M059J (cell line): Measurements from ENCODE around the gene SIDT2. TPM values are rescaled to one million over a fixed set of nuclear protein-coding genes. Genes with fewer than 3 reads are reported as not detected.
"Not testable (repeated sequence)": the region's sequence is repeated elsewhere in the genome, so short reads cannot be mapped to it uniquely, and the experiment has no call there.

Source experiments
- DNase-seq: peaks from one replicate; pipeline ENCODE4 v3.0.0-alpha.2; 2012; ENCODE audit warnings: low read depth
- total RNA-seq: library from RNA; depleted of rRNA; stranded (reverse); fragments of >200 nt; shearing (Covaris generic); gene quantifications from 2 replicates; pipeline ENCODE4 v1.2.3, GENCODE V29; 2014; rRNA removed

SIDT2 gene
- 13.6 and 20.1 TPM in 2 replicates for total RNA-seq

DNA sequence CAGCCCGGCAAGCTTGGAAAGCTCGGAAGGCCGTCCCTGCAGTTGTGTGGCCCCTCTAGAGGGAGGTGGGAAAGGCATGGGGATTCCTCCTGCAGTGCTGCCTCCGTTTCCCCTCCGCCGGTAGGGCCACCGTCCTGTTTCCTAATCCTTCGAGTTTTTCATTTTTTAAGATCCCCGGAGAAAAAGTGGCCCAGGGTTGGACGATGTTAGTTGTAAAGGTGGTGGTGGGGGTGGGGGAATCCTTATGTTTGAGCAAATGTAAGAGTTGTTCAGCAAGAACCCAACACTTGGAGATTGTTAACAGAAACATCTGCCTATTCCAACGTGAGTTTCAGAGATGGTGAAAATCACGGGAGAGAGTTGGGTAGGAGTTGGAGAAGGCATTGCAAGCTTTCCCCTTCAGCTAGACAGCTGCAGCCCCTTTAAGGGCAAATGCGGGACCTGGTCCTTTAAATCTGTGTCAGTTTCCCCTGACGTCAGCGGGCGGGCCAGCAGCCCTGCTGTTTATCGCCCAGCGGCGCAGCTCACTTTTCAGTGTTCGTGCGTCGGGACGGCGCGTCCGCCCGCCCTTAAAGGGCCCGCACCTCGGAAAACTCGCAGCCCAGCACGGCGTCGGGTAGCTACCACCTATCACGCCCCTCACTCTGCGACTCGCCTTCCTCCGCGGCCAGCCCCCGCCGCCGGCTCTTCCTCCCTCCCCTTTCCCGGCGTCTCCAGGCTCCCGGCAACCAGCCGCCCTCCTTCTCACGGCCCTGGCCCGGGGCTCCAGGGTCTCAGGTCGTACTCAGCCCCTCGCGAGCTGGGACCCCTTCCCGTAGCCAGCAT is at the start of gene SIDT2:
Gene SIDT2, plus strand, starts transcription at position 534 of the 825 bp plus-strand sequence. CDS start 521 bp downstream, outside the sequence.
- DNase-seq: peak; percentile 91

DNA sequence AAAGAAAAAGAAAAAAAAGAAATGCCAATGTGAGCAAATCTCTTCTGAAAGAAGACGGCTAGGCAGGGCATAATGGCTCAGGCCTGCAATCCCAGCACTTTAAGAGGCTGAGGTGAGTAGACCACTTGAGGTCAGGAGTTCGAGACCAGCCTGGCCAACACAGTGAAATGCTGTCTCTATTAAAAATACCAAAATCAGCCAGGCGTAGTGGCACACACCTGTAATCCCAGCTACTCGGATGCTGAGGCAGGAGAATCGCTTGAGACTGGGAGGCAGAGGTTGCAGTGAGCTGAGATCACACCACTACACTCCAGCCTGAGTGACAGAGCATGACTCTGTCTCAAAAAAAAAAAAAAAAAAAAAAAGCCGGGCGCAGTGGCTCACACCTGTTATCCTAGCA is 48.1 kb upstream of the SIDT2 start:
- DNase-seq: not testable (repeated sequence)

DNA sequence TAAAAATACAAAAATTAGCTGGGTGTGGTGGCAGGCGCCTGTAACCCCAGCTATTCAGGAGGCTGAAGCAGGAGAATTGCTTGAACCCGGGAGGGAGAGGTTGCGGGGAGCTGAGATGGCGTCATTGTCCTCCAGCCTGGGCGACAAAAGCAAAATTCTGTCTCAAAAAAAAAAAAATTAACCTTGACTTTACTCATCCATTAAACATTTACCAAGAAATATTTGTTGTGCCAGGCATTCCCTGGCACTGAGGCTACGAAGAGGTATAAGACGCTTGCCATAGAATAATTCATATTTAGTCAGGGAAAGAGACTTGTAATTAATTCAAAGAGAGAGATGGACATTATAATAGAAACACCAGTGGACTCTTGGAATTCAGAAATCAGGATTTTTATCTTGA is 47.7 kb upstream of the SIDT2 start:
- DNase-seq: no peak

DNA sequence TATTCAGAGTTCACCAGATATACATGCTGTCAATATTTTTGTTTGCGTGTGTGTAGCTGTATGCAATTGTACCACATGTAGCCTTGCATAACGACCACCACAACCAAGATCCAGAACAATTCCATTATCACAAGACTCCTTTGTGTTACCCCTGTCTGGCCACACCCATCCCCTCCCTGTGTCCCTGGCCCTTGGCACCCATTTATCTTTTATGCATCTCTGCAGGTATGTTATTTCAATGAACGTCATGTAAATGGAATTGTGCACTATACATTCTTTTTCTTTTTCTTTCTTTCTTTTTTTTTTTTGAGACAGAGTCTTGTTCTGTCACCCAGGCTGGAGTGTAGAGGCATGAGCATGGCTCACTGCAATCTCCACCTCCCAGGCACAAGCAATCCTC is 44.1 kb upstream of the SIDT2 start:
- DNase-seq: no peak

DNA sequence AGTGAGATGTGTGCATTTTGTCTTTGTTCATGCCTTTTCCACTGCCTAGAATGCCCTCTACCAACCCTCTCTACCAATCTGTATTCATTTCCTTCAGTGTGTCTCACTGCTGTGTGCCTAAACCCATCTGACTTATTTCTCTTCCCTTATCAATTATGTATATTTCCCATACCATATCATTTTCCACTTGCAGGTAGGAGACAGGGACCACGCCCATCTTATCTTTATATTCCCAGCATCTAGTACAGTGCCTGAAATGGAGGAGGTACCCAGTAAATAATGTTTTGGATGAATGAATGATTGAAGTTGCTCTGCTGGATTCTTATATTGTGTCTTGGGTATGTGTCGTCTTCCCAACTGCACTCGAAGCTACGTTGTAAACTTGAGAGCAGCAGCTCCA is 43.6 kb upstream of the SIDT2 start:
- DNase-seq: not testable (repeated sequence)

DNA sequence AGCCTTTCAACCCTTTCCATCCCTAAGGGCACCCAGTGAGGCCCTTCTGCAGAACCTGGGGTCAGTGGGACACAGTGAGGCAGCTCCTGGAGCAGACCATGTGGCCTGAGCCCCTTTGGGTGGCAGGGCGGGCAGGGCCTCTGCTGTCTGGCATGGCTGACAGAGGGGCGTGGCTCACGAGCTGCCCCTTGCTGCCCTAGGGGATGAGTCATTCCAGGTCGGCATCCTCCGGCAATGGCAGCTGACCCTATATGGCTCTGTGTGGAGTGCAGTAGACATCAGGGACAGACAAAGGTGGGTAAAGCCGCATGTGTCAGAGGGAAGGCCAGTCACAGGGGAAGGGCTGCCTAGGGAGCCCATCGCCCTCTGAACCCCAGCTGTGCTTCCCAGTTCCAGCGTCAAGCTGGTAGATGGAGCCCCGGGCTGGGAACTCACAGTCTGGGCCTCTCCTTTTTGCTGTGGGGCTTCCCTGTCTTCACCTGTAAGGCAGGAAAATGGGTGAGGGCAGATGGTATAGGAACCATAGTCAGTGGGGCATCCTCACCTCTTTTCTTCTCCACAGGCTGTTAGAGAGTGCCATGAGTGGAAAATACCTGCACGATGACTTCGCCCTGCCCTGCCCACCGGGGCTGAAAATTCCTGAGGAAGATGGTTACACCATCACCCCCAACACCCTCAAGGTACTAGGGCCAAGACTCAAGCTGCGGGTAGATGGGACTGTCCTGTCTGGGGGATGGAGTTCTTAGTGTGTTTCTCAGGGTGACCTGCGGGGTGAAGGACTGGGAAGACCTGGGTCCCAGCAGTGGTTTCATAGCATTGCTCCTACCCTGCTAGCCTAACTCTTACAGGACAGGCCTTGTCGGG is 41.1 kb upstream of the SIDT2 start:
- not testable (repeated sequence) for DNase-seq

DNA sequence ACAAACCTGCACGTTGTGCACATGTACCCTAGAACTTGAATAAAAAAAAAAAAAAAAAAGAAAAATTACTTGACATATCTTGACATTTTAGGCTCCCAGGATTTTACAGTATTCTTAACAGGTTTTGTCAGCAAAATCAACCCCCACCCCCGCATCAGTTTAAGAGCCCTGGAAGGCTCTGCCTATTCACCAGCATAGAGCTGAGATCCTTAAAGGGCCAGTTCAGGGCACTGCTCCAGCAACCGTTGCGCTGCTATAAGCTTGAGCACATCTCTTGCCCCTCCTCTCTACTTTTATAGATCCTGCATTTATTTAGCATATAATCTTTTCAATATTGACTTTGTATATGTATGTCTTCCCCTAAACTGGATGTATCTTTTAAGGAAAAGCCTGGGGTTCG is 35.2 kb upstream of the SIDT2 start:
- peak; percentile 55 for DNase-seq

DNA sequence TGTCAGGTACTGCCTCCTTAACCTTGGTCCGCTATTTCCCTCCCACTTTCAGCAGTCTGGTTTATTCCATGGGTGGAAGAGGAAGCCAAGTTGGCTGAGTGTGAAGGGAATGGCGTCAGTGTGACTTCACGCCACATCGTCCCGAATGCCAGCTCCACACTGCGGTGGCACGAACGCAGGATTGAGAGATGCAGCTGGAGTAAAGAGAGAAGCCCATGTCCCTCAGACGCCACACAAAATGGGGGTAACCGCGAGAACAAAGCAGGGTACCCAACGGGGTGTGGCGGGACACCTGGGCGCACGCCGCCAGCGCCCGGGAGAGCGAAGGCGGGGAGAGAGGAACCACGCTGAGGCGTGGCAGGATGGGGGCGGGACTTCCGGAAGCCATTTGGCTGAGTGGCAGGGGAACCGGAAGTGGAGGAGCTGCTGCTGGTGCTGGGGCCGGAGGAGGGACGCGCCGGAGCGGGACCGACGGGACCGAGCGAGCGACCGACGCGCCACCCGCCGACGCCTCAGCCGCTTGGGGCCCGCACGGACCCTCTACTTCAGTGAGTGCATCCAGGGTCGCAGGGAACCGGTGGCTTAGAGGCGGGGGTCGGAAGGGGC is 34.6 kb upstream of the SIDT2 start, which contains the start of gene PAFAH1B2:
Gene PAFAH1B2, plus strand, starts transcription at position 417 of the 606 bp plus-strand sequence. CDS start 8,161 bp downstream, outside the sequence.
- DNase-seq: peak; percentile 93

DNA sequence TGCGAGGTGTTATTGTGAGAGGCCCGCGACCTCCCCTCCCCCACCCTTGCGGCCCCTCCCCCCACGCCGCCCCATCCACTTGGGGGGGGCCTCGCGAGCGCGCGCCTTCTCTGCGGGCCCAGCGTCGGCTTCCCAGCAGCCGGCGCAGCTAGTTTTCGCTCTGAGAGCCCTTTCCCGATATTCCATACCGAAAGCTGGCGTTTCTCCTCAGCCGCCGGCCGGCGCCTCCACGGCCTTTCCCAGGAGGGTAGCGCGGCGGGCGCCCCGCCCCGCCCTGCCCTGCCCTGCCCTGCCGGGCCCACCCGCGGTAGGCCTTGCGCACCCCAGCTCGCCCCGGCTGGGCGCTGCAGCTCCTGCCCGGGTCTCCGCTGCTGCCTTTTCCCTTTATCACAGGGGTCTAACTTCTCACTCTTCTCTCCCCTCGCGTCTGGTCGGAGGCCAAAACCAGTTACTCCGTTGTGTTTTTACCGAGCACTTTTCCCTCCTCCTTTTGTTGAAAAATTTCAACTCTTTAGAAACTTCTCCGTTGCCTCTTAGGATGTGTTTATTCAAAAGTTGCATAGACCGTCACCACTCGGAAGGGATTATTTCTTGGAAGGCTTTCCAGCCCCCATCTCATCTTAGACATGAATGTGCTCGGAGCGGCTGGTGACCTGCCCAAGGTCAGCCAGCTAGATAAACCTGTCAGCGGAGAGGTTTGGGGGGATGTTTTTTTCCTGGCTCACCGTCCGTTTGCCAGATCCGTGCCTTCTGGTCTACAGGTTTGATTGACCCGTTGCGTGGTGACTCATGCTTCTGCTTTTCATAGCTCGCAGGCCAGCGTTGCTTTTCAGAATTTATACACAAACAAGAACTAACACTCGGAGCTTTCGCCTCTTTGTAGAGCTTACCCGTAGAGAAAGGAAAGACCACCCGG is 33.8 kb upstream of the SIDT2 start:
- peak; percentile 87 for DNase-seq

DNA sequence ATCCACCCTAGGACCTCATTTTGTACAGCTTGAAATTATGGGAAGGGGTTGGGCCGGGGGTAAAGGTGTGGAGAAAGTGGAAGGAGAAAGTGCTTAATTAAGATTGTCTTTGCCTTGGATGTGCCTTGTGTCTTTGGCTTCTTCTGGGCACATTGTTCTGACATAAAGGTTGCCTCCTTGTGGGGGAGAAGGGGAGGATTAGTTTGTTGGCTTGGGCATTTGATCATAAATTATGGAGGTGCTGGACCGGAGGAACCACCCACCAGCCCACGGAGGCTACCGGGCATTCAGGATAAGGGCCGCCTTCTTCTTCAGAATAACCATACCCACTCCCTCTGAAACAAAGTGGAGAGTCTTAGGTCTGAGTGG is 33.2 kb upstream of the SIDT2 start:
- DNase-seq: peak; percentile 59

DNA sequence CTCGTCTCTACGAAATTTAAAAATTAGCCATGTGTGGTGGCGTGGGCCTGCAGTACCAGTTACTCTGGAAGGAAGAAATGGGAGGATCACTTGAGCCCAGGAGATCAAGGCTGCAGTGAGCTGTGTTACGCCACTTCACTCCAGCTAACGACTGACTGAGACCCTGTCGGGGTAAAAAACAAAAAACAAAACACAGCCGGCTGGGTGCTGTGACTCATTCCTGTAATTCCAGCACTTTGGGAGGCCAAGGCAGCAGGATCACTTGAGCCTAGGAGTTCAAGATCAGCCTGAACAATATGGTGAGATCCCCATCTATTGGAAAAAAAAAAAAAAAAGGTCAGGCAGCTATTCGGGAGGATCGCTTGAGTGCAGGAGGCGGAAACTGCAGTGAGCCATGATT is 32.0 kb upstream of the SIDT2 start:
- peak; percentile 32 for DNase-seq

DNA sequence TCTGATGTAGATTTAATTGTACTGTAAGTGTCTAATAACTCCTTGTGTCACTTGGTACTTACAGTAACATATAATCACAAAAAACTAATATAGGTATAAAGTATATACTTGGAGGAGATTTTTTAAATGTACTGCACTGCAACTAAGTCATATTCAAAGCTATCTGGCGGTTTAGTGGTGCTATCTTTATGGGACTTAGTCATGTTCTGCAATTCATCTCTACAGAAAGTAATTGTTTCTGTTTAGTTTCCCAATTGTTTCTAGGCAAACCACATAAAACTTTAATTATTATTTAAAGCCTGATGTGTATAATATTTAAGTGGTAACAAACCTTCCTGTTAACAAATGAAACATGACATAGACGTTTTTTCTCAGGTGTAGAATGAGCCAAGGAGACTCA is 26.5 kb upstream of the SIDT2 start:
- DNase-seq: peak; percentile 24

DNA sequence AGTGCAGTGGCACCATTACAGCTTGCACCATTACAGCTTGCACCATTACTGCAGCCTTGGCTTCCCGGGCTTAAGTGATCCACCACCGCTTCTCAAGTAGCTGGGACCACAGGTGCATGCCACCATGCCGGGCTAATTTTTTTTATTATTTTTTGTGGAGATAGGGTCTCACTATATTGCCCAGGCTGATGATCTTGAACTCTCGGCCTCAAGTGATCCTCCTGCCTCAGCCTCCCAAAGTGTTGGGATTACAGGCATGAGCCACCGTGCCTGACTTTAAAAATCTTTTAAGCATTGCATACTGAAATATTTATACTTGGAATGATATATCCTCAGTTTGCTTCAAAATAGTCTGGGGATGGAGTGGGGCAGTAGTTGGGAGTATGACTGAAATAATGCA is 24.1 kb upstream of the SIDT2 start:
- no peak for DNase-seq

DNA sequence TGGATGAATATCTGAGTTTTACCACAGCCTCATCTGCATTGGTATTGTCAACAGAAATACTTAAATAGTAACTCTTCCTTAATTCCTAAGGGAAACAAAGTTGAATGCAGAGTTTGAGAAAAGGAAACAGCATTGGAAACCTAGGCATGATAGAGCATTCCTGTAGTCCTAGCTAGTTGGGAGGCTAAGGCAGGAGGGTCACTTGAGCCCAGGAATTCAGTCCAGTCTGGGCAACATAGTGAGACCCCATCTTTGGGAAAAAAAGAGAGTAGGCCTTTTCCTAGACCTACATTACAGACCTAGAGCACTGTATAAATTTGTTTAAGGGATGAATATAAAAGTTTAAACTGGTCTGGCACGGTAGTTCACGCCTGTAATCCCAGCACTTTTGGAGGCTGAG is 21.0 kb upstream of the SIDT2 start:
- DNase-seq: no peak

DNA sequence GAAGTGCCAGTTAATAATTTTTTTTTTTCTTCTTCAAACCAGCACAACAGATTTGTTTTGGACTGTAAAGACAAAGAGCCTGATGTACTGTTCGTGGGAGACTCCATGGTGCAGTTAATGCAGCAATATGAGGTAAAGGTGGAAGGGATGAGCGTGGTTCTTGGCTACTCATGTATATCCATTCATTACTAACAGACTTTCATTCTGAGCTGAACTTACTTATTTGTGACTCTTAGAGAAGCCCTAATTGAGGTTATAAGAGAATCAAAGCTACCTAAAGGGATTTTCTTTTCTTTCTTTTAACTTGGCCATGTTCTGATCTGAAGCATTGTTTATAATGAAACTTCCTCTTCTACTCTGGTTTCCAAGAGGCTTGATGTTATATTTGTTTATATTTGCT is 18.7 kb upstream of the SIDT2 start:
- DNase-seq: no peak

DNA sequence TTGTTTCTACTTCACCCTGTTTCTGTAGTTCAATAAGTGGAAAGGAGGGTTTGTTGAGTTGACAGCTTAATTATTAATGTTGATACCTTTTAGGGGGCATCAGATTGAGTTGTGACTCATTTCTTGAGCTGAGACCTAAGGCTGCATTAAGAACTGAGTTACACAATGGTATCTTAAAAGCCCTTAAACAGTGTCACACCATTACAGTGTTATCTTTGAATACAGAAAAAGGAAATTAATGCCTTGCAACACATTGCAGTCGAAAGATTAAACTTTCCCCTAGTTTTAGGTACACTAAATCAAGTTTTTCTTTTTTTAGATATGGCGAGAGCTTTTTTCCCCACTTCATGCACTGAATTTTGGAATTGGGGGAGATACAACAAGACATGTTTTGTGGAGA is 17.7 kb upstream of the SIDT2 start:
- DNase-seq: no peak

DNA sequence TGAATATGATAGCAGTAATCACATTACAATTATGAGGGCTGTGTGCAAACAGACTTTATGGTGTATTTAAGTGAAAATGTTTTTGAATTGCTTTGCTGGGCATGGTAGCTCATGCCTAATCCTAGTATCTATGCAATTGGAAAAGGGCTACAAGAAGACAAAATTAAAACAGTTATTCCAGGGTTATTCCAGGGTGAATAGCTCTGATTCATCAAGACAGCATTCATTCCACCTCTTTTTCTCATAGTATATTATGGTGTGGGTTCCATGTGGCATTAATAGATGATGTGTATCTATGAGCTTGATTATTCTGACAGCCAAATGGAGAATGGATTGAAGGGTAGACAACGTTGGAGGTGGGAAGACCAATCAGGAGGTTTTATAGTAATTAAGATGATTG is 12.1 kb upstream of the SIDT2 start:
- no peak for DNase-seq

DNA sequence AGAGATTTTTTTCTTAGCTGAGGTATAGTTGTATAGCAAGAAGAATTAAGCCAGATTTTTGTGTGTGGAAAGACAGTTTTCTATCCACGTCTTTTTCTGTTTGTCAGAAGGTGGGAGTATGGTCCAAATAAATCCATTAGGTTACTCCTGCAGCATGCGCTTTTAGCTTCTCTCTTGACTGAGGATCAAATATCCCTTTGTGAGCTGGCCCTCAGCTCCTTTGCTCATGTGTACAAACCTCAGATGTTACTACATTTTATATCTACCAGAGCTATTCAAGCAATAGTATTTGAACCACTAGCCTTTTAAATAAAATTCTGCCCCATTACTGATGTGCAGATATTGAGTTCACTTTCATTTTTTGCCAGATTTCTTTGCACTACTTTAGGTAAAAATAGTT is 8.8 kb upstream of the SIDT2 start:
- DNase-seq: no peak

DNA sequence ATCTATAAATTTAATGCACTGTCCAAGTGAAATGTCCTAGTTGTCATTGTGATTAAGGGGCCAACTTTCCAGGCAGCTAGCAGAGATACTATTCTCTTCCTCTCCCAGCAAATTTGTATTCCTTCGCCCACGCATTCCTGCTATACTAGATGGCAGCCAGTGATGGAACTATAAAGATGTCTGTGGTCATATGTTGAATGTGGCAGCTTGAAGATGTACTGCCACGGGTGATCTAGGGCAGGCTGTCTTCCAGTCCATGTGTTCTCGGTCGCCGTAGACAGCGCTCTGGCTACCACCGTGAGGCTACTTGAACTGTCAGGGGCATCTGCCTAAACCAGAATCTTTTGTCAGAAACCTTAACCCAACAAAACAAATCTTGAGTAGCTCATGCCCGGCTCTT is 8.3 kb upstream of the SIDT2 start:
- DNase-seq: no peak

DNA sequence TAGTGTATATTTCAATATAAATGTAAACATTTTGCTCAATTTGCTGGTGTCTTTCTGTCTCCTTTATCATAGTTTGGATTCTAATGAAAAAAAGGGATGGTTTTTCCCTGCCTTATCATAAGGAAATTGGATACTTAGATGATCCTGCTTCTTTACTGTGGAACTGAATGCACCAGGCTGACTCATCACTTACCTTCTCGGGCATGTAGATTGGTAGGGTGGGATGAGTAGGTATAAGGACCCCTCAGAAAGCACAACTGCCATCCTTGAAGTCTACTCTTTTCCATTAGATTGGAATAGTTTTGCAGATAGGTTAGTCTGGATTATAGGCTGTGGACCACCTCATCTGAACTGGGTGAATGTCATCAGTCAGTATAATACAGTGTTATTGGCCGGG is 7.5 kb upstream of the SIDT2 start:
- no peak for DNase-seq

DNA sequence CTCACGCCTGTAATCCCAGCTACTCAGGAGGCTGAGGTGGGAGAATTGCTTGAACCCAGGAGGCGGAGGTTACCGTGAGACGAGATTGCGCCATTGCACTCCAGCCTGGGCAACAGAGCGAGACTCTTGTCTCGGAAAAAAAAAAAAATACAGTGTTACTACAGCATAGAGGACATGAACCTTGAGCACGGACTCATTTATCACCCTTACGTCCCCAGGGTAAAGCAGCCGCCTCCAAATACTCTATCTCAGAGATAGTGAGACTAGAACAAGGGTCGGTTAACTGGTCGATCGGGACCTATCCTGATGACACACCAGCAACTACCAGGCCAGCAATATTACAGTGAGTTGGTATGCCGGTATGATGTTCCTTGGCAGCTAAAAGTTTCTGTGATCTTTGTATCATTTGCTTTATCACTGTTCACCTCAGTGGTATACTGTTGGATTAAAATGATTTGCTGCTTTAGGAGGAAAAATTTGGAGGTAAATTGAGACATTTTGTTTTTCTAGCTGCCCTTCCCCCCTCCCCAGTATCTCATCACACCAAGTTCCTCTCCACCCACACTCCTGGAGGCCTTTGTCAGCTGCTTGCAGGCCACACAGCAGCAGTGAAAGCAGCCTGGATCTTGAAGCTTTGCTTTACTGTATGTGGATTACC is 7.0 kb upstream of the SIDT2 start:
- DNase-seq: no peak
